Cardiac muscle cell (in vitro differentiated cells and primary cell): ENCODE measurements around the gene SPRED3. TPM values are rescaled to one million over a fixed set of nuclear protein-coding genes. Genes with fewer than 3 reads are reported as not detected.

ENCODE experiments used
- DNase-seq, 2 donors: peaks; one replicate each; pipeline versions ENCODE4 v3.0.0 to v3.0.0-alpha.2; 2010 to 2017; ENCODE audit warnings: low read depth in 1 of 2, low spot score in 1 of 2
- H3K27ac ChIP-seq: fragments of 200-600 bp; sonication (generic); 2 replicates; pipeline ENCODE4 v1.5.1; 2016
- H3K27me3 ChIP-seq: fragments of 200-600 bp; sonication (generic); 2 replicates; pipeline ENCODE4 v1.6.0; 2016; ENCODE audit warnings: control low read depth
- H3K36me3 ChIP-seq: fragments of 200-600 bp; sonication (generic); 2 replicates; pipeline ENCODE4 v1.5.1; 2016; ENCODE audit warnings: control low read depth
- H3K4me1 ChIP-seq: fragments of 200-600 bp; sonication (generic); 2 replicates; pipeline ENCODE4 v1.8.1; 2017; ENCODE audit warnings: low read depth, mild to moderate bottlenecking, mixed run types
- H3K4me3 ChIP-seq: fragments of 200-600 bp; sonication (generic); 2 replicates; pipeline ENCODE4 v1.5.1; 2016; ENCODE audit warnings: mild to moderate bottlenecking
- H3K9me3 ChIP-seq: fragments of 200-600 bp; sonication (generic); 2 replicates; pipeline ENCODE4 v1.5.1; 2017; ENCODE audit warnings: low read depth, mild to moderate bottlenecking, control low read depth
- polyA plus RNA-seq: library from polyadenylated mRNA; unstranded; fragments of >200 nt; fragmentation: Nextera tagmentation; extraction: Ambion mirVana; gene quantifications from 2 replicates; pipeline ENCODE4 v1.2.1, GENCODE V29; 2016
- total RNA-seq: library from RNA; depleted of rRNA; stranded (reverse); fragments of >200 nt; gene quantifications from 2 replicates; pipeline ENCODE4 v1.2.3, GENCODE V29; 2016
- TF ChIP-seq, protein P1 (sequence below): IDR thresholded peaks from 2 replicates; pipeline ENCODE4 v1.5.1; 2012; ENCODE audit warnings: low read depth, mild to moderate bottlenecking, low read length

SPRED3 gene
- total and polyA plus RNA-seq, 2 experiments from 2014 or later, result 1.3 to 2.6 TPM

DNA sequence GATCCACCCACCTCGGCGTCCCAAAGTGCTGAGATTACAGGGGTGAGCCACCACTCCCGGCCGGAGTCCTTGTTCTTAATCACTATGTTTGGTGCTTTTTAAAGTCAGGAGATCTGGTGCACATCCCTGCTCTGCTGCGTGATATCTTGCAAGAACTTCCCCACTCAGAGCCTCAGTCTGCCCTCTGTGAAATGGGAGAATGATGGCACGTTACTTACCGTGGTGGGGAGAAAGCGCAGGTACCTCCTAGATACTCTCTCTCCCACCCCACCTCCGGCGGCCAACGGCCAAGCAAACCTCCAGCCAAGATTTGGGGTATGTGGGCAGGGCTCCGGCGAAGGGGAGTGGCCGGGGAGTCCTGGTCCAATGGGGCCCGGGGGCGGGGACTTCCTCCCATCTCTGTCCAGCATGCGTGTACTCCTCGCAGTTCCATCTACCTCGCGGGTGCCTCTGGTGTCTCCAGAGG is 44.8 kb downstream of the SPRED3 start, which contains the start of gene RYR1:
TSS of gene RYR1 (plus strand) at position 424 of the 466 bp plus-strand sequence. CDS start 139 bp downstream, outside the sequence.
- TF ChIP-seq, protein P1, sequence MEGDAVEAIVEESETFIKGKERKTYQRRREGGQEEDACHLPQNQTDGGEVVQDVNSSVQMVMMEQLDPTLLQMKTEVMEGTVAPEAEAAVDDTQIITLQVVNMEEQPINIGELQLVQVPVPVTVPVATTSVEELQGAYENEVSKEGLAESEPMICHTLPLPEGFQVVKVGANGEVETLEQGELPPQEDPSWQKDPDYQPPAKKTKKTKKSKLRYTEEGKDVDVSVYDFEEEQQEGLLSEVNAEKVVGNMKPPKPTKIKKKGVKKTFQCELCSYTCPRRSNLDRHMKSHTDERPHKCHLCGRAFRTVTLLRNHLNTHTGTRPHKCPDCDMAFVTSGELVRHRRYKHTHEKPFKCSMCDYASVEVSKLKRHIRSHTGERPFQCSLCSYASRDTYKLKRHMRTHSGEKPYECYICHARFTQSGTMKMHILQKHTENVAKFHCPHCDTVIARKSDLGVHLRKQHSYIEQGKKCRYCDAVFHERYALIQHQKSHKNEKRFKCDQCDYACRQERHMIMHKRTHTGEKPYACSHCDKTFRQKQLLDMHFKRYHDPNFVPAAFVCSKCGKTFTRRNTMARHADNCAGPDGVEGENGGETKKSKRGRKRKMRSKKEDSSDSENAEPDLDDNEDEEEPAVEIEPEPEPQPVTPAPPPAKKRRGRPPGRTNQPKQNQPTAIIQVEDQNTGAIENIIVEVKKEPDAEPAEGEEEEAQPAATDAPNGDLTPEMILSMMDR, result no peak
- H3K4me1 ChIP-seq, result peaks cover 17% of the 10 kb centered on the region
- H3K4me3 ChIP-seq, result peak within 1 kb of the TSS; percentile 20
- H3K27ac ChIP-seq, result peak within 1 kb of the TSS; percentile 6
- no peaks in the 10 kb centered on the region for H3K27me3 ChIP-seq
- no peaks in the 10 kb centered on the region for H3K9me3 ChIP-seq
- peak; percentile 42 to 87 for DNase-seq
- H3K36me3 ChIP-seq, result no peaks in the 10 kb centered on the region

- peak in 1 of 2 donors; percentile 85 for DNase-seq
- Histone ChIP-seq H3K4me1 (peaks cover 17% of the 10 kb centered on the region), H3K4me3 (peak overlapping the region; percentile 20), H3K9me3 (no peaks in the 10 kb centered on the region), H3K36me3 (no peaks in the 10 kb centered on the region), H3K27me3 (no peaks in the 10 kb centered on the region), H3K27ac (peak overlapping the region; percentile 36)
- TF ChIP-seq, protein P1, result no peak
Measured at GRCh38 chr19:38434549-38435051, 46.1 kb downstream of the SPRED3 start.

DNA sequence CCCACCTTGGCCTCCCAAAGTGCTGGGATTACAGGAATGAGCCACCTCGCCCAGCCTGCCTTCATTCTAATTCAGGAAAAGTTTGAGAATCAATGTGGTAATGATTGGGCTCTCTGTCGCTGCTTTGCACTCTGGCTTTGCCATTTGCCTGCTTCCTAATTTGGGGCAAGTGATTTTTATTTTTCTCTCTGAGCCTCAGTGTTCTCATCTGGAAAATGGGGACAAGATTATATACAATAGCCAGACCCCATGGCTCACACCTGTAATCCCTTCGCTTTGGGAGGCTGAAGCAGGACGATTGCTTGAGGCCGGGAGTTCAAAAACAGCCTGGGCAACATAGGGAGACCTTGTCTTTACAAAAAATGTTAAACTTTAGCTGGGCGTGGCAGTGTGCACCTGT is 48.8 kb downstream of the SPRED3 start:
- Histone ChIP-seq H3K36me3 (no peaks in the 10 kb centered on the region), H3K4me1 (peaks cover 17% of the 10 kb centered on the region), H3K4me3 (no peak overlapping the region), H3K9me3 (no peaks in the 10 kb centered on the region), H3K27ac (no peak overlapping the region), H3K27me3 (no peaks in the 10 kb centered on the region)
- TF ChIP-seq, protein P1, result no peak
- DNase-seq, result no peak

DNA sequence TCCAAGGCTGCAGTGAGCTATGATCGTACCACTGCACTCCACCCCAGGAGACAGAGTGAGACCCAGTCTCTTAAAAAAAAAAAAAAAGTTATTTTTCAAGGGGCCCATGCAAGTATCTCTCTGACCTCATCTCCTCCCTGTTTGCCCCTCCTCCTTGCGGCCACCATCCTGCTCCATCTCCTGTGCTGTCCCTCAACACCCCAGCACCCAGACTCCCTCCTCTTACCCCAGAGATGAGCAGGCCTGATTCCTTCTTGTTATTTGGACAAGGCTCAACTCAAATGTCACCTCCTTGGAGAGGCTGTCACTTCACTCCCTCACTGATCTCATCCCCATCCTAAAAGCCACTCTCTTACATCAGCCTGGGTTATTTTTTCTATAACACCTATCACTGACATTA is 49.4 kb downstream of the SPRED3 start:
- Histone ChIP-seq H3K27me3 (no peaks in the 10 kb centered on the region), H3K4me3 (no peak overlapping the region), H3K9me3 (no peaks in the 10 kb centered on the region), H3K27ac (no peak overlapping the region), H3K36me3 (no peaks in the 10 kb centered on the region), H3K4me1 (peaks cover 17% of the 10 kb centered on the region)
- TF ChIP-seq, protein P1, result no peak
- no peak for DNase-seq

GRCh38 chr19:38440592-38440991 is 52.1 kb downstream of the SPRED3 start:
- no peak for DNase-seq
- Histone ChIP-seq H3K27me3 (no peaks in the 10 kb centered on the region), H3K4me1 (no peaks in the 10 kb centered on the region), H3K27ac (no peak overlapping the region), H3K9me3 (no peaks in the 10 kb centered on the region), H3K36me3 (no peaks in the 10 kb centered on the region), H3K4me3 (no peak overlapping the region)
- TF ChIP-seq, protein P1, result no peak
